HepG2 (cell line): ENCODE measurements around the gene SPATA13. TPM values are rescaled to one million over a fixed set of nuclear protein-coding genes. Genes with fewer than 3 reads are reported as not detected.

Source experiments
- ATM ChIP-seq: fragments of 450-650 bp; IDR thresholded peaks from 2 replicates; pipeline ENCODE4 v1.7.1; 2017; ENCODE audit warnings: mild to moderate bottlenecking, borderline replicate concordance
- BRCA1 ChIP-seq: sonication (generic); formaldehyde crosslinking; IDR thresholded peaks from 2 replicates; pipeline ENCODE4 v1.4.0; 2020; ENCODE audit warnings: missing genetic modification reagents
- FOSL2 ChIP-seq: sonication (generic); formaldehyde crosslinking; IDR thresholded peaks from 2 replicates; pipeline ENCODE4 v1.4.0; 2020; ENCODE audit warnings: missing genetic modification reagents
- GABPB1 ChIP-seq: IDR thresholded peaks from 2 replicates; pipeline ENCODE4 v1.6.1; 2016; ENCODE audit warnings: mild to moderate bottlenecking, missing genetic modification reagents, moderate library complexity, missing compliant biosample characterization
- HES4 ChIP-seq: sonication (generic); formaldehyde crosslinking; IDR thresholded peaks from 2 replicates; pipeline ENCODE4 v1.9.0; 2021; ENCODE audit warnings: mild to moderate bottlenecking, missing genetic modification reagents, borderline replicate concordance
- LCORL ChIP-seq, 2 experiments: fragments of 450-650 bp in 1 of 2; sonication (generic) in 1 of 2; formaldehyde crosslinking in 1 of 2; IDR thresholded peaks; 2 replicates each; pipeline versions ENCODE4 v1.5.0 to v1.6.1; 2017 to 2020; ENCODE audit warnings: antibody characterized with exemption in 1 of 2, missing genetic modification reagents in 1 of 2
- MYC ChIP-seq: sonication (generic); formaldehyde crosslinking; IDR thresholded peaks from 2 replicates; pipeline ENCODE4 v1.9.0; 2021; ENCODE audit warnings: missing genetic modification reagents, borderline replicate concordance
- PHF8 ChIP-seq: sonication (generic); formaldehyde crosslinking; IDR thresholded peaks from 2 replicates; pipeline ENCODE4 v1.5.0; 2020; ENCODE audit warnings: missing genetic modification reagents
- SAFB2 ChIP-seq: sonication (generic); formaldehyde crosslinking; IDR thresholded peaks from 2 replicates; pipeline ENCODE4 v1.5.1; 2020; ENCODE audit warnings: missing genetic modification reagents, low read depth, mild to moderate bottlenecking, borderline replicate concordance
- ZBTB44 ChIP-seq: sonication (generic); formaldehyde crosslinking; IDR thresholded peaks from 2 replicates; pipeline ENCODE4 v1.4.0; 2020; ENCODE audit warnings: missing genetic modification reagents
- ZNF124 ChIP-seq: sonication (generic); formaldehyde crosslinking; IDR thresholded peaks from 2 replicates; pipeline ENCODE4 v1.4.0; 2020; ENCODE audit warnings: missing genetic modification reagents
- ZNF264 ChIP-seq: sonication (generic); formaldehyde crosslinking; IDR thresholded peaks from 2 replicates; pipeline ENCODE4 v1.4.0; 2020; ENCODE audit warnings: missing genetic modification reagents
- ZNF282 ChIP-seq: fragments of 450-650 bp; IDR thresholded peaks from 2 replicates; pipeline ENCODE4 v1.6.1; 2018; ENCODE audit not compliant: partially characterized antibody
- ZNF460 ChIP-seq: sonication (generic); formaldehyde crosslinking; IDR thresholded peaks from 2 replicates; pipeline ENCODE4 v1.5.1; 2020; ENCODE audit warnings: missing genetic modification reagents, mild to moderate bottlenecking, borderline replicate concordance
- ZNF746 ChIP-seq: sonication (generic); formaldehyde crosslinking; IDR thresholded peaks from 2 replicates; pipeline ENCODE4 v1.8.0; 2022; ENCODE audit warnings: mild to moderate bottlenecking, missing genetic modification reagents
- ZNF792 ChIP-seq: IDR thresholded peaks from 2 replicates; pipeline ENCODE4 v1.6.1; 2016
- ZNF83 ChIP-seq: sonication (generic); formaldehyde crosslinking; IDR thresholded peaks from 2 replicates; pipeline ENCODE4 v1.4.0; 2020; ENCODE audit warnings: missing genetic modification reagents, mild to moderate bottlenecking, borderline replicate concordance
- polyA plus RNA-seq, 8 experiments: library from polyadenylated mRNA; depleted of rRNA in 3 of 8; stranded (reverse) in 7 of 8; unstranded in 1 of 8; fragments of >200 nt; fragmentation: Illumina TruSeq in 4 of 8; extraction: Trizol in 4 of 8; gene quantifications; 2 replicates each; pipeline versions ENCODE4 v1.2.1 to v1.2.3, GENCODE V29; 2011 to 2016; ENCODE audit warnings: low read depth in 4 of 8, missing spikeins in 1 of 8, mixed read lengths in 1 of 8; ENCODE audit not compliant: insufficient read depth in 1 of 8
- total RNA-seq, 5 experiments: library from RNA; depleted of rRNA; stranded (reverse); fragments of >200 nt; fragmentation: Illumina TruSeq; extraction: Trizol; gene quantifications; 2 replicates each; pipeline ENCODE4 v1.2.3, GENCODE V29; 2016; ENCODE audit warnings: low read depth in 1 of 5
- TF ChIP-seq, protein P1 (sequence below): sonication (generic); formaldehyde crosslinking; IDR thresholded peaks from 2 replicates; pipeline ENCODE4 v1.4.0; 2020; ENCODE audit warnings: missing genetic modification reagents, low read depth, mild to moderate bottlenecking, borderline replicate concordance
- TF ChIP-seq, protein P2 (sequence below): sonication (generic); formaldehyde crosslinking; IDR thresholded peaks from 2 replicates; pipeline ENCODE4 v1.8.0; 2022; ENCODE audit warnings: mild to moderate bottlenecking, missing genetic modification reagents, moderate library complexity
- TF ChIP-seq, protein P3 (sequence below): sonication (generic); formaldehyde crosslinking; IDR thresholded peaks from 2 replicates; pipeline ENCODE4 v1.8.0; 2022; ENCODE audit warnings: mild to moderate bottlenecking, missing genetic modification reagents; ENCODE audit not compliant: insufficient replicate concordance
- TF ChIP-seq, protein P4 (sequence below): sonication (generic); formaldehyde crosslinking; IDR thresholded peaks from 2 replicates; pipeline ENCODE4 v1.5.0; 2020; ENCODE audit warnings: mild to moderate bottlenecking, missing genetic modification reagents, borderline replicate concordance

Gene SPATA13
- total and polyA plus RNA-seq, 2 of the 13 experiments (the other 11 are each of a cell fraction or from before 2014, with no cell fraction given), result 11.3 to 14.2 TPM

- TF ChIP-seq ZNF282, result no peak
- peak; percentile 20; the same call in 1 of the 2 replicates for TF ChIP-seq MYC (CRISPR knock-in tag)
- TF ChIP-seq ZBTB44 (CRISPR knock-in tag), result no peak
- peak; percentile 64; the same call in 1 of the 2 replicates for TF ChIP-seq BRCA1 (CRISPR knock-in tag)
- no peak for TF ChIP-seq ZNF124 (CRISPR knock-in tag)
- TF ChIP-seq, protein P1, sequence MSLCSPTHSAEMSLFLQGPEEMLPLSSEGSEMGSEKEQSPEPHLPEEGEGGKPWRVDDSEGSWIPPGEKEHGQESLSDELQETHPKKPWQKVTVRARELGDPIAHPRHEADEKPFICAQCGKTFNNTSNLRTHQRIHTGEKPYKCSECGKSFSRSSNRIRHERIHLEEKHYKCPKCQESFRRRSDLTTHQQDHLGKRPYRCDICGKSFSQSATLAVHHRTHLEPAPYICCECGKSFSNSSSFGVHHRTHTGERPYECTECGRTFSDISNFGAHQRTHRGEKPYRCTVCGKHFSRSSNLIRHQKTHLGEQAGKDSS, result peak; percentile 52; the same call in 1 of the 2 replicates
- TF ChIP-seq PHF8, result peak; percentile 65
- TF ChIP-seq LCORL (IDR thresholded peaks at IDR 0.05), result no peak
- TF ChIP-seq LCORL (CRISPR knock-in tag; IDR thresholded peaks at IDR 0.05), result peak; percentile 59
- TF ChIP-seq ZNF264 (CRISPR knock-in tag), result peak; percentile 17; the same call in 1 of the 2 replicates
- TF ChIP-seq FOSL2 (CRISPR knock-in tag), result peak; percentile 42; the same call in 1 of the 2 replicates
- 0 out of 2 replicates have a peak, but pooled peaks have one; percentile 43 for TF ChIP-seq SAFB2
- TF ChIP-seq ATM, result no peak
- no peak for TF ChIP-seq ZNF746 (CRISPR knock-in tag)
- TF ChIP-seq, protein P2, sequence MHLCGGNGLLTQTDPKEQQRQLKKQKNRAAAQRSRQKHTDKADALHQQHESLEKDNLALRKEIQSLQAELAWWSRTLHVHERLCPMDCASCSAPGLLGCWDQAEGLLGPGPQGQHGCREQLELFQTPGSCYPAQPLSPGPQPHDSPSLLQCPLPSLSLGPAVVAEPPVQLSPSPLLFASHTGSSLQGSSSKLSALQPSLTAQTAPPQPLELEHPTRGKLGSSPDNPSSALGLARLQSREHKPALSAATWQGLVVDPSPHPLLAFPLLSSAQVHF (CRISPR knock-in tag), result no peak
- 0 out of 2 replicates have a peak, but pooled peaks have one; percentile 17 for TF ChIP-seq ZNF792 (CRISPR knock-in tag)
- no peak for TF ChIP-seq ZNF83 (CRISPR knock-in tag)
- TF ChIP-seq HES4 (CRISPR knock-in tag), result peak; percentile 81; the same call in 1 of the 2 replicates
- peak; percentile 53; the same call in 1 of the 2 replicates for TF ChIP-seq GABPB1 (CRISPR knock-in tag)
- TF ChIP-seq, protein P3, sequence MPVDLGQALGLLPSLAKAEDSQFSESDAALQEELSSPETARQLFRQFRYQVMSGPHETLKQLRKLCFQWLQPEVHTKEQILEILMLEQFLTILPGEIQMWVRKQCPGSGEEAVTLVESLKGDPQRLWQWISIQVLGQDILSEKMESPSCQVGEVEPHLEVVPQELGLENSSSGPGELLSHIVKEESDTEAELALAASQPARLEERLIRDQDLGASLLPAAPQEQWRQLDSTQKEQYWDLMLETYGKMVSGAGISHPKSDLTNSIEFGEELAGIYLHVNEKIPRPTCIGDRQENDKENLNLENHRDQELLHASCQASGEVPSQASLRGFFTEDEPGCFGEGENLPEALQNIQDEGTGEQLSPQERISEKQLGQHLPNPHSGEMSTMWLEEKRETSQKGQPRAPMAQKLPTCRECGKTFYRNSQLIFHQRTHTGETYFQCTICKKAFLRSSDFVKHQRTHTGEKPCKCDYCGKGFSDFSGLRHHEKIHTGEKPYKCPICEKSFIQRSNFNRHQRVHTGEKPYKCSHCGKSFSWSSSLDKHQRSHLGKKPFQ (CRISPR knock-in tag), result peak; percentile 71
- TF ChIP-seq, protein P4, sequence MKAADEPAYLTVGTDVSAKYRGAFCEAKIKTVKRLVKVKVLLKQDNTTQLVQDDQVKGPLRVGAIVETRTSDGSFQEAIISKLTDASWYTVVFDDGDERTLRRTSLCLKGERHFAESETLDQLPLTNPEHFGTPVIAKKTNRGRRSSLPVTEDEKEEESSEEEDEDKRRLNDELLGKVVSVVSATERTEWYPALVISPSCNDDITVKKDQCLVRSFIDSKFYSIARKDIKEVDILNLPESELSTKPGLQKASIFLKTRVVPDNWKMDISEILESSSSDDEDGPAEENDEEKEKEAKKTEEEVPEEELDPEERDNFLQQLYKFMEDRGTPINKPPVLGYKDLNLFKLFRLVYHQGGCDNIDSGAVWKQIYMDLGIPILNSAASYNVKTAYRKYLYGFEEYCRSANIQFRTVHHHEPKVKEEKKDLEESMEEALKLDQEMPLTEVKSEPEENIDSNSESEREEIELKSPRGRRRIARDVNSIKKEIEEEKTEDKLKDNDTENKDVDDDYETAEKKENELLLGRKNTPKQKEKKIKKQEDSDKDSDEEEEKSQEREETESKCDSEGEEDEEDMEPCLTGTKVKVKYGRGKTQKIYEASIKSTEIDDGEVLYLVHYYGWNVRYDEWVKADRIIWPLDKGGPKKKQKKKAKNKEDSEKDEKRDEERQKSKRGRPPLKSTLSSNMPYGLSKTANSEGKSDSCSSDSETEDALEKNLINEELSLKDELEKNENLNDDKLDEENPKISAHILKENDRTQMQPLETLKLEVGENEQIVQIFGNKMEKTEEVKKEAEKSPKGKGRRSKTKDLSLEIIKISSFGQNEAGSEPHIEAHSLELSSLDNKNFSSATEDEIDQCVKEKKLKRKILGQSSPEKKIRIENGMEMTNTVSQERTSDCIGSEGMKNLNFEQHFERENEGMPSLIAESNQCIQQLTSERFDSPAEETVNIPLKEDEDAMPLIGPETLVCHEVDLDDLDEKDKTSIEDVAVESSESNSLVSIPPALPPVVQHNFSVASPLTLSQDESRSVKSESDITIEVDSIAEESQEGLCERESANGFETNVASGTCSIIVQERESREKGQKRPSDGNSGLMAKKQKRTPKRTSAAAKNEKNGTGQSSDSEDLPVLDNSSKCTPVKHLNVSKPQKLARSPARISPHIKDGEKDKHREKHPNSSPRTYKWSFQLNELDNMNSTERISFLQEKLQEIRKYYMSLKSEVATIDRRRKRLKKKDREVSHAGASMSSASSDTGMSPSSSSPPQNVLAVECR (CRISPR knock-in tag), result peak; percentile 50; the same call in 1 of the 2 replicates
- TF ChIP-seq ZNF460 (CRISPR knock-in tag), result no peak
Observed at GRCh38 chr13:24160458-24161009, at the start of gene SPATA13 (continued).
